Tibial nerve (tissue), 4 donors: ENCODE data around the gene ANKAR. TPM values are rescaled to one million over a fixed set of nuclear protein-coding genes. Genes with fewer than 3 reads are reported as not detected.

ENCODE experiments used
- DNase-seq, 2 donors: peaks; one replicate each; pipeline ENCODE4 v3.0.0-alpha.2; 2019; ENCODE audit warnings: low spot score in 2 of 2
- H3K27ac ChIP-seq, 4 donors: fragments of 200-600 bp; sonication (generic) in 3 of 4; one replicate each; pipeline ENCODE4 v1.5.1; 2017 to 2019; ENCODE audit warnings: mild to moderate bottlenecking in 1 of 4
- H3K27me3 ChIP-seq, 2 donors: fragments of 200-600 bp; sonication (generic) in 1 of 2; one replicate each; pipeline versions ENCODE4 v1.5.1 to v1.6.0; 2017 to 2019
- H3K36me3 ChIP-seq, 3 donors: fragments of 200-600 bp; sonication (generic); one replicate each; pipeline ENCODE4 v1.5.1; 2018 to 2019
- H3K4me1 ChIP-seq, 4 donors: fragments of 200-600 bp; sonication (generic) in 3 of 4; one replicate each; pipeline ENCODE4 v1.5.1; 2017 to 2019
- H3K4me3 ChIP-seq, 4 donors: fragments of 200-600 bp; sonication (generic) in 3 of 4; one replicate each; pipeline ENCODE4 v1.5.1; 2017 to 2019; ENCODE audit warnings: mild to moderate bottlenecking in 1 of 4, moderate library complexity in 1 of 4
- H3K9me3 ChIP-seq, 4 donors: fragments of 200-600 bp; sonication (generic) in 3 of 4; one replicate each; pipeline ENCODE4 v1.5.1; 2017 to 2019
- CTCF ChIP-seq, 5 experiments: fragments of 200-600 bp in 3 of 5; fragments of 450-650 bp in 2 of 5; sonication (generic) in 3 of 5; IDR thresholded peaks; one replicate each; pipeline ENCODE4 v1.5.1; 2016 to 2019; ENCODE audit warnings: antibody characterized with exemption in 5 of 5, mild to moderate bottlenecking in 3 of 5, moderate library complexity in 2 of 5
- EP300 ChIP-seq, 2 donors: sonication (generic); formaldehyde crosslinking; IDR thresholded peaks; one replicate each; pipeline ENCODE4 v1.6.1; 2017; ENCODE audit warnings: antibody characterized with exemption in 2 of 2, mild to moderate bottlenecking in 1 of 2
- POLR2A ChIP-seq, 2 donors: fragments of 450-650 bp; IDR thresholded peaks; one replicate each; pipeline ENCODE4 v1.6.1; 2017; ENCODE audit warnings: antibody characterized with exemption in 2 of 2, mild to moderate bottlenecking in 2 of 2, moderate library complexity in 2 of 2
- WGBS, 2 donors: methylation state at CpG; one replicate each; pipeline ENCODE4 v1.1.5; 2018; 5-methylcytosine and 5-hydroxymethylcytosine counted together
- total RNA-seq, 4 donors: library from RNA; depleted of rRNA; stranded (reverse); fragments of >200 nt; gene quantifications; one replicate each; pipeline ENCODE4 v1.1.0, GENCODE V29; 2016

ANKAR gene
- total RNA-seq, 4 donors from 2014 or later, result 14.9 to 38.8 (median 27.8) TPM

- Histone ChIP-seq H3K27me3 (no peaks in the 10 kb centered on the region), H3K9me3 (peaks cover 0 to 8% (median 0%) of the 10 kb centered on the region in 4 donors), H3K36me3 (peaks cover 0 to 33% (median 0%) of the 10 kb centered on the region in 3 donors), H3K4me3 (no peak overlapping the region), H3K4me1 (no peaks in the 10 kb centered on the region), H3K27ac (no peak overlapping the region)
- no peak for TF ChIP-seq CTCF (IDR thresholded peaks at IDR 0.05)
- TF ChIP-seq POLR2A (IDR thresholded peaks at IDR 0.05), result no peak
- TF ChIP-seq EP300 (IDR thresholded peaks at IDR 0.05), result no peak
- WGBS, 2 donors, result 82 to 83% methylated on average over 4 of the region's 4 CpGs
- no peak for DNase-seq
Observed at GRCh38 chr2:189719571-189719970, 45.1 kb downstream of the ANKAR start.

GRCh38 chr2:189723192-189723591 is 48.7 kb downstream of the ANKAR start:
- no peak for DNase-seq
- H3K36me3 ChIP-seq, result peaks cover 0 to 38% (median 0%) of the 10 kb centered on the region in 3 donors
- no peak for TF ChIP-seq CTCF (IDR thresholded peaks at IDR 0.05)
- no peak for TF ChIP-seq EP300 (IDR thresholded peaks at IDR 0.05)
- no peak for TF ChIP-seq POLR2A (IDR thresholded peaks at IDR 0.05)
- H3K27me3 ChIP-seq, result no peaks in the 10 kb centered on the region
- H3K27ac ChIP-seq, result no peak overlapping the region
- no peaks in the 10 kb centered on the region for H3K4me1 ChIP-seq
- H3K9me3 ChIP-seq, result no peaks in the 10 kb centered on the region
- H3K4me3 ChIP-seq, result no peak overlapping the region

Other genes starting within 250 kb of the ANKAR start
- gene WDR75, start 233.2 kb upstream of the ANKAR start, total RNA-seq, result 10 to 100 TPM; 24.1 to 46.0 (median 37.5) TPM
- 10 to 100 TPM; 26.0 to 51.1 (median 36.0) TPM for gene SLC40A1, start 93.9 kb upstream of the ANKAR start, total RNA-seq
- gene ASNSD1, start 13.2 kb upstream of the ANKAR start, total RNA-seq, result 10 to 100 TPM; 42.6 to 66.6 (median 53.4) TPM
- 10 to 100 TPM in 3 of 4 donors, 1 to 10 TPM in 1; 8.4 to 26.4 (median 11.8) TPM for gene OSGEPL1, start 88.1 kb downstream of the ANKAR start, total RNA-seq
- gene ORMDL1, start 109.7 kb downstream of the ANKAR start, total RNA-seq, result 10 to 100 TPM; 62.1 to 88.6 (median 66.2) TPM
- 10 to 100 TPM; 11.2 to 33.0 (median 21.0) TPM for gene PMS1, start 109.8 kb downstream of the ANKAR start, total RNA-seq